ENCODE measurements around the gene APOL2.
"Not testable (repeated sequence)": the region's sequence is repeated elsewhere in the genome, so short reads cannot be mapped to it uniquely, and the experiment has no call there.

Gene APOL2

GRCh38 chr22:36220451-36220921, 18.8 kb downstream of the APOL2 start:
- no peak for DNase-seq

GRCh38 chr22:36218648-36219193, 20.6 kb downstream of the APOL2 start:
- no peak for DNase-seq

GRCh38 chr22:36215981-36216380, 23.3 kb downstream of the APOL2 start:
- no peak for DNase-seq

- DNase-seq, result no peak
Measured at GRCh38 chr22:36213586-36213985, 25.7 kb downstream of the APOL2 start.

GRCh38 chr22:36212901-36213300, 26.4 kb downstream of the APOL2 start:
- no peak for DNase-seq

- peak; percentile 18 for DNase-seq
Measured at GRCh38 chr22:36211237-36211861, 28.0 kb downstream of the APOL2 start.

GRCh38 chr22:36210224-36210623, 29.1 kb downstream of the APOL2 start:
- DNase-seq, result no peak

- not testable (repeated sequence) for DNase-seq
Measured at GRCh38 chr22:36209488-36209908, 29.8 kb downstream of the APOL2 start.

- no peak for DNase-seq
Measured at GRCh38 chr22:36208914-36209313, 30.4 kb downstream of the APOL2 start.

- no peak for DNase-seq
Measured at GRCh38 chr22:36208162-36208765, 31.1 kb downstream of the APOL2 start.

GRCh38 chr22:36206255-36206654, 33.1 kb downstream of the APOL2 start:
- DNase-seq, result no peak

- DNase-seq, result not testable (repeated sequence)
Measured at GRCh38 chr22:36205573-36205972, 33.8 kb downstream of the APOL2 start.

GRCh38 chr22:36204632-36205015, 34.7 kb downstream of the APOL2 start:
- no peak for DNase-seq

- no peak for DNase-seq
Measured at GRCh38 chr22:36204001-36204631, 35.2 kb downstream of the APOL2 start.

- not testable (repeated sequence) for DNase-seq
Measured at GRCh38 chr22:36203441-36203840, 35.9 kb downstream of the APOL2 start.

GRCh38 chr22:36202906-36203305, 36.4 kb downstream of the APOL2 start:
- peak; percentile 35 for DNase-seq

GRCh38 chr22:36201630-36202319, 37.6 kb downstream of the APOL2 start, which contains the start of gene APOL4:
APOL4 (minus strand) TSS chr22:36201809; CDS start chr22:36201734, 75 bp downstream.
- no peak for DNase-seq

GRCh38 chr22:36201025-36201424, 38.3 kb downstream of the APOL2 start:
- DNase-seq, result not testable (repeated sequence)

- DNase-seq, result no peak
Measured at GRCh38 chr22:36199001-36199551, 40.3 kb downstream of the APOL2 start.

GRCh38 chr22:36198536-36198935, 40.8 kb downstream of the APOL2 start:
- DNase-seq, result no peak

- DNase-seq, result peak; percentile 45
Measured at GRCh38 chr22:36197514-36198146, 41.7 kb downstream of the APOL2 start.

GRCh38 chr22:36197065-36197440, 42.3 kb downstream of the APOL2 start:
- DNase-seq, result no peak

Data from NCI-H2029 (cell line).